GM12878 (cell line): ENCODE results near the gene MDFIC2. TPM values are rescaled to one million over a fixed set of nuclear protein-coding genes. Genes with fewer than 3 reads are reported as not detected.

ENCODE experiments used
- ATAC-seq: fragments of 200-7000 bp; cut with Tn5 transposase; 3 replicates; pipeline ENCODE4 v1.9.1; 2020; ENCODE audit warnings: mild to moderate bottlenecking, moderate library complexity
- BruUV-seq: library from RNA; stranded (reverse); fragments of 400-500 nt; replicated peaks from 2 replicates; lab custom pipeline; 2021; lab: Mats Ljungman, UMichigan
- CTCF ChIA-PET: fragments of 300-600 bp; sonication (Branson Sonifier 250); formaldehyde crosslinking; extraction: SDS; loops from one replicate; lab custom pipeline; 2021; ENCODE audit warnings: inconsistent platforms; lab: Yijun Ruan, JAX
- POLR2A ChIA-PET: fragments of 350-600 bp; formaldehyde crosslinking; extraction: SDS; loops from one replicate; lab custom pipeline; 2021; ENCODE audit warnings: inconsistent platforms; lab: Charles Lee
- RAD21 ChIA-PET: fragments of 300-600 bp; sonication (Branson Sonifier 250); formaldehyde crosslinking; loops from one replicate; lab custom pipeline; 2023; ENCODE audit warnings: antibody characterized with exemption; ENCODE audit not compliant: unreplicated experiment; lab: Charles Lee
- SMC1A ChIA-PET: fragments of 300-600 bp; sonication (Branson Sonifier 250); formaldehyde crosslinking; loops from one replicate; lab custom pipeline; 2023; ENCODE audit not compliant: unreplicated experiment, uncharacterized antibody; lab: Charles Lee
- DNase-seq: peaks from one replicate; pipeline ENCODE4 v3.0.0-alpha.2; 2011; ENCODE audit warnings: low read depth, low spot score
- FAIRE-seq: peaks from 3 replicates; lab custom pipeline; 2011; peaks lifted over from hg19 to GRCh38; lab: Jason Lieb, UNC
- H2AFZ ChIP-seq: 2 replicates; pipeline ENCODE4 v1.6.0; 2011; ENCODE audit warnings: low read depth, low read length, control low read depth; ENCODE audit not compliant: control insufficient read depth
- H3K27ac ChIP-seq: 2 replicates; pipeline ENCODE4 v1.5.1; 2011; ENCODE audit warnings: control low read depth; ENCODE audit not compliant: control insufficient read depth, insufficient read depth
- H3K27me3 ChIP-seq, 2 experiments: replicated peaks in 1 of 2; 2 replicates each; pipeline versions ENCODE4 v1.6.0 to v1.6.1; 2011; ENCODE audit warnings: low read length in 1 of 2; ENCODE audit not compliant: control insufficient read depth in 2 of 2, insufficient read depth in 2 of 2
- H3K36me3 ChIP-seq, 2 experiments: 2 replicates each; pipeline ENCODE4 v1.5.1; 2011; ENCODE audit warnings: low read length in 1 of 2; ENCODE audit not compliant: control insufficient read depth in 2 of 2, insufficient read depth in 2 of 2
- H3K4me1 ChIP-seq: 2 replicates; pipeline ENCODE4 v1.6.1; 2011; ENCODE audit warnings: mild to moderate bottlenecking, low read length, moderate library complexity, mixed read lengths; ENCODE audit not compliant: control insufficient read depth, insufficient read depth
- H3K4me2 ChIP-seq: 2 replicates; pipeline ENCODE4 v1.6.0; 2011; ENCODE audit warnings: control low read depth; ENCODE audit not compliant: control insufficient read depth, insufficient read depth
- H3K4me3 ChIP-seq: fragments of 200-600 bp; sonication (generic); 2 replicates; pipeline ENCODE4 v1.5.1; 2016
- H3K79me2 ChIP-seq: 2 replicates; pipeline ENCODE4 v1.6.0; 2011; ENCODE audit warnings: low read length; ENCODE audit not compliant: control insufficient read depth, insufficient read depth
- H3K9ac ChIP-seq: 2 replicates; pipeline ENCODE4 v1.8.0; 2011; ENCODE audit warnings: low read length, control low read depth, mixed read lengths; ENCODE audit not compliant: control insufficient read depth, insufficient read depth
- H3K9me3 ChIP-seq: replicated peaks from 3 replicates; pipeline ENCODE4 v1.5.1; 2011; ENCODE audit warnings: mild to moderate bottlenecking, low read length; ENCODE audit not compliant: control insufficient read depth, insufficient read depth
- H4K20me1 ChIP-seq: 2 replicates; pipeline ENCODE4 v1.6.0; 2011; ENCODE audit not compliant: control insufficient read depth, insufficient read depth
- EP300 ChIP-seq, 2 experiments: fragments of 150-350 bp in 1 of 2; IDR thresholded peaks; 2 replicates each; pipeline ENCODE4 v1.6.1; 2011 to 2012; ENCODE audit warnings: low read depth in 2 of 2, low read length in 2 of 2, borderline replicate concordance in 1 of 2, improper control_type of control experiment in 1 of 2, inconsistent platforms in 1 of 2; ENCODE audit not compliant: control insufficient read depth in 1 of 2
- EZH2 ChIP-seq: IDR thresholded peaks from 2 replicates; pipeline ENCODE4 v1.6.1; 2012; ENCODE audit warnings: low read depth, mild to moderate bottlenecking, control low read depth, inconsistent platforms, low read length, borderline replicate concordance; ENCODE audit not compliant: control insufficient read depth
- FOS ChIP-seq: IDR thresholded peaks from 3 replicates; pipeline ENCODE4 v1.6.1; 2011; ENCODE audit warnings: borderline replicate concordance; ENCODE audit not compliant: insufficient read length; ENCODE audit errors: extremely low read depth
- IKZF2 ChIP-seq, 2 experiments: fragments of 450-650 bp; IDR thresholded peaks; 2 replicates each; pipeline ENCODE4 v1.6.1; 2017; ENCODE audit warnings: mild to moderate bottlenecking in 2 of 2, moderate library complexity in 2 of 2
- KAT2A ChIP-seq: conservative IDR thresholded peaks from 2 replicates; pipeline ENCODE4 v1.6.1; 2011; ENCODE audit warnings: low read depth, low read length; ENCODE audit not compliant: control insufficient read depth
- SPI1 ChIP-seq: IDR thresholded peaks from 2 replicates; pipeline ENCODE4 v1.6.1; 2011; ENCODE audit warnings: low read depth, mild to moderate bottlenecking, low read length, moderate library complexity, borderline replicate concordance; ENCODE audit not compliant: insufficient read depth
- SREBF2 ChIP-seq: IDR thresholded peaks from 2 replicates; pipeline ENCODE4 v1.6.1; 2012; ENCODE audit warnings: mild to moderate bottlenecking, low read length
- SUZ12 ChIP-seq: fragments of 200-600 bp; sonication (generic); IDR thresholded peaks from one replicate; pipeline ENCODE4 v1.6.1; 2018; ENCODE audit warnings: antibody characterized with exemption, mild to moderate bottlenecking; ENCODE audit not compliant: unreplicated experiment
- TCF7 ChIP-seq: IDR thresholded peaks from 2 replicates; pipeline ENCODE4 v1.6.1; 2014; ENCODE audit warnings: antibody characterized with exemption, borderline replicate concordance
- YBX1 ChIP-seq: fragments of 450-650 bp; IDR thresholded peaks from 2 replicates; pipeline ENCODE4 v1.6.1; 2016; ENCODE audit warnings: antibody characterized with exemption
- ZNF217 ChIP-seq: fragments of 450-650 bp; IDR thresholded peaks from 2 replicates; pipeline ENCODE4 v1.6.1; 2017; ENCODE audit warnings: antibody characterized with exemption, mild to moderate bottlenecking
- WGBS: methylation state at CpG from one replicate; pipeline ENCODE4 v1.1.6; 2016; ENCODE audit warnings: low lambda C conversion rate; ENCODE audit not compliant: insufficient replicate concordance, insufficient coverage; ENCODE audit errors: missing lambda C conversion rate; 5-methylcytosine and 5-hydroxymethylcytosine counted together
- in situ Hi-C: fragments of 300-500 bp; cut with MboI; formaldehyde crosslinking; loops from 9 replicates; pipeline ENCODE4 v1.14.3; 2018; ENCODE audit warnings: mixed read lengths
- intact Hi-C: fragments of 100-400 bp; cut with micrococcal nuclease; formaldehyde crosslinking; loops from one replicate; pipeline ENCODE4 v1.14.2; 2022; ENCODE audit not compliant: unreplicated experiment
- polyA plus RNA-seq, 11 experiments: library from polyadenylated mRNA; depleted of rRNA in 4 of 11; unstranded in 6 of 11; stranded (reverse) in 5 of 11; fragments of >200 nt; fragmentation: Nextera tagmentation in 4 of 11; fragmentation: Illumina TruSeq in 1 of 11; extraction: Ambion mirVana in 4 of 11; extraction: Trizol in 1 of 11; gene quantifications; 1 replicate in 1 of 11; 2 replicates in 10 of 11; pipeline versions ENCODE4 v1.2.1 to v1.2.3, GENCODE V29; 2011 to 2016; ENCODE audit warnings: inconsistent platforms in 2 of 11, missing spikeins in 2 of 11, low read depth in 1 of 11
- total RNA-seq, 4 experiments: library from RNA; depleted of rRNA in 3 of 4; stranded (reverse); fragments of >200 nt in 3 of 4; fragmentation: Illumina TruSeq in 1 of 4; extraction: Trizol in 1 of 4; gene quantifications; 2 replicates each; pipeline versions ENCODE4 v1.2.1 to v1.2.3, GENCODE V29; 2013 to 2021
- TF ChIP-seq, protein P1 (sequence below): IDR thresholded peaks from 2 replicates; pipeline ENCODE4 v1.6.1; 2011; ENCODE audit warnings: low read depth, mild to moderate bottlenecking, low read length, moderate library complexity, borderline replicate concordance; ENCODE audit errors: extremely low read depth
- TF ChIP-seq, protein P2 (sequence below): IDR thresholded peaks from 2 replicates; pipeline ENCODE4 v1.6.1; 2012; ENCODE audit warnings: low read depth, low read length, improper control_type of control experiment

The MDFIC2 gene
- total and polyA plus RNA-seq, 10 of the 15 experiments (the other 5 are each of a cell fraction or from before 2014, with no cell fraction given), result not detected

DNA sequence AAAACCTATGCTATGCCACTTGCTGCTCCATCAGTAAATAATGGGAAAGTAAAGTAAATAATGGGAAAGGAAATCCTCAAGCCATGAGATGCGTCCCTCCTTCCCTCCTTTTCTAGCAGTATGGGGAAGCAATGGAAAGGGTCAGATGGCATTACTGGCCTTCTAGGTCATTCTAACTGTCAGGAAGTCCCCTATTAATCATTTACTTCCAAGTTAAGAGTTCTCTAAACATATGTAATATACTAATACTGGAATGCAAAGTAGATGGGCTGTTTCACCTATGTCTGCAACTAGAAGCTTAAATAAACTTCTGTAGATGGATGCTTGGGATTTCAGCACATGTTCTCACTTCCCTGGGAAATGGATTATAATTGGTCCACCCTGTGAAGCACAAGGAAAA, 55.9 kb downstream of the MDFIC2 start:
- Histone ChIP-seq H3K9me3 (no peaks in the 10 kb centered on the region), H4K20me1 (no peaks in the 10 kb centered on the region), H3K4me1 (no peaks in the 10 kb centered on the region), H3K9ac (no peak overlapping the region), H3K27me3 (no peaks in the 10 kb centered on the region), H3K27ac (no peak overlapping the region), H3K4me2 (no peak overlapping the region), H3K36me3 (no peaks in the 10 kb centered on the region), H3K4me3 (no peak overlapping the region), H3K79me2 (no peaks in the 10 kb centered on the region), H2AFZ (no peak overlapping the region)
- ChIA-PET SMC1A (no interaction called here), RAD21 (no interaction called here), CTCF (no interaction called here), POLR2A (no interaction called here)
- intact Hi-C loops (no loop called here), in situ Hi-C loops (no loop called here)
- TF ChIP-seq KAT2A, result no peak
- TF ChIP-seq IKZF2 (IDR thresholded peaks at IDR 0.05), result no peak
- TF ChIP-seq EZH2, result no peak
- FAIRE-seq (no peak), DNase-seq (no peak), ATAC-seq (no peak)
- WGBS, result 0% methylated on average over 1 of the region's 1 CpG
- BruUV-seq, result no TSS peak

DNA sequence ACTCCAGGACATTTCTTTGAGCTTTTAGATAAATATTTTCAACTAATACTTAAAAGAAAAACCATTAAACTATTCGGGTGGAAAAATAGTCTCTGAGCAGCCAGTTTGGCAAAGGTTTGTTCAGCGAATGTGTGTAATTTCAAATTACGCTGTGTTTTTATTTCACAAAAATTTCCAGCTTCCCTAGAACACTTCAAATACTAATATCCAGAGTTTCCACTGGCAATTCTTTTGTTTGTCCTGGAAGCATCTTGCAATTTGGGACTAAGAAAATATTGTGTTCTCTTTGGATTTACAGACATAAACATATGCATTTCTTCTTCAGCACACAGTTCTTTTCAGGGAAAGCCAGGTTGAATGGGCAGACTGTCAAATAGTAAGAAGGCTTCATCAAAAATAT, 61.9 kb downstream of the MDFIC2 start:
- CTCF ChIA-PET, result no interaction called here
- in situ Hi-C loops, result no loop called here
- no peak for FAIRE-seq
- TF ChIP-seq SREBF2, result no peak
- TF ChIP-seq, protein P1, sequence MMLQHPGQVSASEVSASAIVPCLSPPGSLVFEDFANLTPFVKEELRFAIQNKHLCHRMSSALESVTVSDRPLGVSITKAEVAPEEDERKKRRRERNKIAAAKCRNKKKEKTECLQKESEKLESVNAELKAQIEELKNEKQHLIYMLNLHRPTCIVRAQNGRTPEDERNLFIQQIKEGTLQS, result no peak
- no peak for TF ChIP-seq EP300 (IDR thresholded peaks at IDR 0.05; ENCODE audit: borderline replicate concordance in 1 of 2, control insufficient read depth in 1 of 2, low read depth in 2 of 2, low read length in 2 of 2)
- no peak for TF ChIP-seq FOS
- TF ChIP-seq SPI1, result no peak
- TF ChIP-seq TCF7, result no peak
- TF ChIP-seq, protein P2, sequence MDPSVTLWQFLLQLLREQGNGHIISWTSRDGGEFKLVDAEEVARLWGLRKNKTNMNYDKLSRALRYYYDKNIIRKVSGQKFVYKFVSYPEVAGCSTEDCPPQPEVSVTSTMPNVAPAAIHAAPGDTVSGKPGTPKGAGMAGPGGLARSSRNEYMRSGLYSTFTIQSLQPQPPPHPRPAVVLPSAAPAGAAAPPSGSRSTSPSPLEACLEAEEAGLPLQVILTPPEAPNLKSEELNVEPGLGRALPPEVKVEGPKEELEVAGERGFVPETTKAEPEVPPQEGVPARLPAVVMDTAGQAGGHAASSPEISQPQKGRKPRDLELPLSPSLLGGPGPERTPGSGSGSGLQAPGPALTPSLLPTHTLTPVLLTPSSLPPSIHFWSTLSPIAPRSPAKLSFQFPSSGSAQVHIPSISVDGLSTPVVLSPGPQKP, result no peak
- no peak for TF ChIP-seq YBX1
- TF ChIP-seq ZNF217, result no peak
- TF ChIP-seq SUZ12, result no peak

More for the DNA sequence above, 61.9 kb downstream of the MDFIC2 start:
- H3K79me2 ChIP-seq, result no peaks in the 10 kb centered on the region
- no TSS peak for BruUV-seq
- DNase-seq (no peak), ATAC-seq (no peak)
- no peak overlapping the region for H3K9ac ChIP-seq
- SMC1A ChIA-PET, result no interaction called here
- H3K27ac ChIP-seq, result no peak overlapping the region
- no peaks in the 10 kb centered on the region for H3K4me1 ChIP-seq
- 41% methylated on average over 3 of the region's 3 CpGs for WGBS
- intact Hi-C loops, result no loop called here
- H4K20me1 ChIP-seq, result no peaks in the 10 kb centered on the region
- H2AFZ ChIP-seq, result no peak overlapping the region
- no peaks in the 10 kb centered on the region for H3K36me3 ChIP-seq
- no peaks in the 10 kb centered on the region for H3K9me3 ChIP-seq
- H3K4me3 ChIP-seq, result no peak overlapping the region
- no peak overlapping the region for H3K4me2 ChIP-seq
- RAD21 ChIA-PET, result no interaction called here
- POLR2A ChIA-PET, result no interaction called here
- no peaks in the 10 kb centered on the region for H3K27me3 ChIP-seq
